Measurements from ENCODE around the gene YPEL1.

The YPEL1 gene

DNA sequence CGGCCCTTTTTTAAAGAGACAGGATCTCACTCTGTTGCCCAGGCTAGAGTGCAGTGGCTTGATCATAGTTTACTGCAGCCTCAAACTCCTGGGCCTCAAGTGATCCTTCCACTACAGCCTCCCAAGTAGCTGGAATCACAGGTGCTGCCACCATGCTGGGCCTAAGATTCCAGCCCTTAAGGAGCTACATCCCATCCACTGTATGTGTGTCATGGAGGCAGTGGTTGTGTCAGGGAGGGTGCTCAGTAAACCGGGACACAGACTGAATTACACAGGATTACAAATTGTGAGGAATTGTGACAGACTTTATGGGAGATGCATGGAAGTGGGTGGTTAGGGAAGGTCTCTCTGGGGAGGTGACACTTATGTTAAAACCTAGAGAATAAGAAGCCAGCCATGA, 71.9 kb downstream of the YPEL1 start:
- in situ Hi-C loops (cut with HindIII; ENCODE audit: low sequenced_read_pairs) = no loop called here

DNA sequence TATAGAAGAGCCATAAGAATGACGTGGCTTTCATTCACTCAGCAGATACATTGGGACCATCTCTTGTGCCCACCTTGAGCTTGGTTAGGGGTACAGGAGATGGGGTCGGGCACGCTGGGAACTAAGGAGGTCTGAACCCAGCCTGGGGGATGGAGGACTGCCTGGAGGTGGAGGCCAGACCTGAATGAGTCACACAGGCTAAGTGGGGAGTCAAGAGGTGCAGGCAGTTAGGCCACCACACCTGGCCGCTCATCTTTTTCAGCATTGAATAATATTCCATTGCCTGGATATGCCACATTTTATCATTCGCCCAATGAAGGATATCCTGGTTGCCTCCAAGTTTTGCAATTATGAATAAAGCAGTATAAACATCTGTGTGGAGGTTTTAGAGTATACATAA, 73.6 kb downstream of the YPEL1 start:
- in situ Hi-C loops (cut with HindIII; ENCODE audit: low sequenced_read_pairs) = no loop called here

DNA sequence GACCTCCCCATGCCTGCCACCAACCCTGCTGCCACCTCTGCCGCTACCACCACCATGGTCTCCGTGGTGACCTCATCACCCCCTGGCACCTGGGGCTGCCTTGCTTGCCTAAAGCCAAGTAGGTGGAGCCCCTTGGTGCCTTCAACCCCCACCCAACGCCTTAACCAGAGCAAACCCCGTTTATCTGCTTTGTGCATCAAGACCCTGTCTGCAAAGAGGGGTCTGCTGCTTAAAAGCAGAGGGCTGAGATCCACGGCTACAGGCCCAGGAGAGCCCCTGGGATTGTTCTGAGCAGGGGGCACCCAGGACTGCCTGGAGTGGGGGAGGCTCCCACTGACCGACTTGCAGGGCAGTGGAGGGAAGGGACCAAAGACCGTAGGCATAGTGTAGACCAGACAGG, 74.7 kb downstream of the YPEL1 start:
- in situ Hi-C loops (cut with HindIII; ENCODE audit: low sequenced_read_pairs) = no loop called here

DNA sequence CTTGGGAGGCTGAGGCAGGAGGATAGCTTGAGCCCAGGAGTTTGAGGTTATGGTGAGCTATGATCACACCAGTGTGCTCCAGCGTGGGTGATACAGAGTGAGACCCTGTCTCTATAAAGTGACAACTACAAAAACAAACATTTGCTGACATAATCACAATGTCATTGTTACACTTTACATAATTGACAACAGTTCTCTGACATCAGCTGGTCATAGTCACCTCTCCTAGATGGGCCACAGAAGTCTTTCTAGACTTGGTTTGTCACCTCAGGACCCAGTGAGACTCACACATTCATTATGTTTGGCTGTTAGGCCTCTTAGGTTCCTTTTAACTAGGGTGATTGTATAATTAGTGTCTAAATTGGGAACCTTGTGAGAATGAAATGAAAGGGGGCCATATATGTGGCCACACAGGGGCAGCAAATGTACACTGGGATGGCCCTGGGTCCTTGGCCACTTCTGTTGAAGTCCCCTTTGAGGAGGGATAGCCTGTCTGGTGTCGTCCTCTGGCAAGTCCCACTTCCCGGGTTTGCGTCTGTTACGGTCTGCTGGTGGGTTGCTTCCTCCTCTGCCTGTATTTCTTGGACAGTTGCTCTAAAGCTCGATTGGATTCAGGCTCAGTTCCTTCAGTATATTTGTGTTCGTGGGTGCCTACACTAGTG, 75.6 kb downstream of the YPEL1 start:
- in situ Hi-C loops (cut with HindIII; ENCODE audit: low sequenced_read_pairs) = no loop called here

DNA sequence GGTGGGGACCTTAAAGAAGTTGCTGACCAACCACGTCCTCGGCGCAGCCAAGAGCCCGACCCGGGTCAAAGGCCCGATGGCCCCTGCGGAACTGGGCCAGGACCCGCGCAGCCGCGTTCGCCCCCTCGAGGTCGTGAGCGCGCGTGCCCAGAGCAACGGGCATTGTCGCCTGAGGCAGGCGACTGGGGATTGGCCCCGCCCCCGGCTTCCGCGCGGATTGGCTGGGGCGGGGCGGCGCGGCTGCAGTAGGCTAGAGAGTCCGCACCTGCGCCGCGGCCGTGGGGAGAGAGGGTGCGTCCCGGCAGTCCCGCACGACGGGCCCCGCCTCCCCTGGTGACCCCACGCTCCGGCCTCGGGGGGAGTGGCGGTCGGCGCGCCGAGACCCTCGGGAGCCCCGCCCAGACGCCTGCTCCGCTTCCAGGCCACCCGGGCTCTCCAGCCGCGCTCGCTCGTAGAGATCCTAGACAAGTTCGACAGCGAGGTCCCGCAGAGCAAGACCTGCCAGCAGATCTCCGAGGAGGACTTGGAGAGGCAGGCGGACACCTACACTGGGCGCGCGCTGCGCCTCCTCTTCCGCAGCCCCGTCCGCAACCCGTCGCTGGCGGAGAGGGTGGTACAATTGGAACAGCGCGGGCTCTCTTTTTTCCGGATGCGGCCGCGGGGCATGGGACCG, 78.1 kb downstream of the YPEL1 start:
- in situ Hi-C loops (cut with HindIII; ENCODE audit: low sequenced_read_pairs) = no loop called here

DNA sequence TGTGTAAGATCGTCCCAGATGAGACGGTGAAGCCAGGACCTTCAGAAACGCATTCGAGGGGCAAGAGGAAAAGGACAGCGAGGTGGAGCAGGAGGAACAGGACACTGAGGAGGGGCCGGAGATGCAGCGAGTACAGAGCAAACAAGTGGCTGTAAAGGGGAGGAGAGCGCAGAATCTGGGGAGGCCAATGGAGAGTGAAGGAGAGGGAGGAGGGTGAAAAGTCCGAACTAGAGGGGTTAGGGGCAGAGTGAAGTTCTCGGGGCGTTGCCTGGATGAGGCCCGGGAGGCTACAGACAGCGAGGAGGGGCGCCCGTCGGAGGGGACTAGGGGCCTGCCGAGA, 78.6 kb downstream of the YPEL1 start:
- in situ Hi-C loops (cut with HindIII; ENCODE audit: low sequenced_read_pairs) = no loop called here

GRCh38 chr22:21652547-21653545, 82.7 kb downstream of the YPEL1 start:
- in situ Hi-C loops (cut with HindIII; ENCODE audit: low sequenced_read_pairs) = no loop called here

DNA sequence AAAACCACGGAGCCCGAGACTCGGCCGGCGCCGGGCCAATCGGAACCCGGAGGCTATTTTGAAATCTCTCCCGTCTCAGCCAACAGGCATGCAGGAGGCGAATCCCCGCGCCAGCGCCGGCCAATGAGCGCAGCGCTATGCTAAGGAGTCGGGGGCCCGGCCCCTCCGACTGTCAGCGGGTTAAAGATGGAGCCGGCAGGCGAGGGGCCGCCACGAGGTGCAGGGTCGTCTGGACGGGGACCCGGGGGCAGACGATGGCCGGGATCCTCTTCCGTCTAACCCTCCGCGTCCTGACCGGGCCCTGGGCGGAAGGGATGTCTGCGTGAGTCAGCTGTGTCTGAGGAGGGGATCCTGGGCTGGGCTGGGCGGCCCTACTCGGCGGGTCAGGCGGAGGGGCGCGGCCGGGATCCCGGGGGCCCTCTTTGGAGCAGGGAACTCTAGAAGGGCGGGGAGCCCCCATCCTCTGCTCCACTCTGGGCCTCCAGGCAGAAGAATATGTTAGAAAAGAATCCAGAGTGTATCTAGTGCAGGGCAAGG, 83.5 kb downstream of the YPEL1 start:
- in situ Hi-C loops (cut with HindIII; ENCODE audit: low sequenced_read_pairs) = no loop called here

GRCh38 chr22:21651521-21652009, 84.0 kb downstream of the YPEL1 start:
- in situ Hi-C loops (cut with HindIII; ENCODE audit: low sequenced_read_pairs) = no loop called here

GRCh38 chr22:21650823-21651520, 84.6 kb downstream of the YPEL1 start:
- in situ Hi-C loops (cut with HindIII; ENCODE audit: low sequenced_read_pairs) = no loop called here

DNA sequence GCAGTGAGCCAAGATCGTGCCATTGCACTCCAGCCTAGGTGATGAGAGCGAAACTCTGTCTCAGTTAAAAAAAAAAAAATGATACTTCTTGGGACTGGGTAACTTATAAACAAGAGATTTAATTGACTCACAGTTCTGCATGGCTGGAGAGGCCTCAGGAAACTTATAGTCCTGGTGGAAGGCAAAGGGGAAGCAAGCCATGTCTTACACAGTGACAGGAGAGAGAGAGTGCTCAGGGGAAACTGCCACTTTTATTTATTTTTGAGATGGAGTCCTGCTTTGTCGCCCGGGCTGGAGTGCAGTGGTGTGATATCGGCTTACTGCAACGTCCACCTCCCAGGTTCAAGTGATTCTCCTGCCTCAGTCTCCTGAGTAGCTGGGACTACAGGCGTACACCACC, 85.3 kb downstream of the YPEL1 start:
- in situ Hi-C loops (cut with HindIII; ENCODE audit: low sequenced_read_pairs) = no loop called here

All from DLD1 (cell line).